ENCODE measurements around the gene ZNF740. TPM values are rescaled to one million over a fixed set of nuclear protein-coding genes. Genes with fewer than 3 reads are reported as not detected.
A peak's percentile ranks its signal among the peaks of the same experiment; 100 is the strongest.

The ZNF740 gene
- total and polyA plus RNA-seq, 2 donors (not counting 1 experiment from before 2014, with no cell fraction given) = 35.9 to 117 TPM

DNA sequence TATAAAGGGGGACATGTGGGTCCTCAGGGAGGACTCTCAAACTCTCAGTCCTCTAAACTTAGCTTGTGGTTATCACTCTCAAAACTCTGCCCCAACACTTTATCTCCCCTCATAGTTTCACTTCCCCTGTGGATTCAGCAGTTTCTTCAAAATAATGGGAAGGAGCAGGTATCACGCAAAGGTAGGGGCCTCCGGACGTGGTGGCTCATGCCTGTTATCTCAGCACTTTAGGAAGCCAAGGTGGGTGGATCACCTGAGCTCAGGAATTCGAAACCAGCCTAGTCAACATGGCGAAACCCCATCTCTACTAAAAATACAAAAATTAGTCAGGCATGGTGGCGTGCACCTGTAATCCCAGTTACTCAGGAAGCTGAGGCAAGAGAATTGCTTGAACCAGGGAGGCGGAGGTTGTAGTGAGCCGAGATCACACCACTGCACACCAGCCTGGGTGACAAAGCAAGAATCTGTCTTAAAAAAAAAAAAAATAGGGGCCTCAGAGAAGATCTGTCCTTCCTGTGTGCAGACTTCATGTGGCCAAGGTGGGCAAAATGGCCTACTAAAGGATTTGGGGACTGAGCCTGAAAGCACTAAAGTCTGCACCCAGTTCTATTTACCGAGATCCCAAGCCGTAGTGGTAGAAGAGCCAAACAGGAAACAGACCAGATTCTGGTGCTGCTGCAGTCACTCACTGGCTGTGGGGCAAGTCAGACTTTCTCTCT lies 20.1 kb downstream of the ZNF740 start:
- peaks cover 61% of the 10 kb centered on the region for H4K20me1 ChIP-seq (ENCODE audit: control insufficient read depth, insufficient read depth, low read length, poor library complexity, severe bottlenecking)
- peak; percentile 71 for DNase-seq
- peak overlapping the region in 3 of 5 experiments; percentile 17 to 54 (median 23) for H3K4me3 ChIP-seq (ENCODE audit: control extremely low read depth in 1 of 5, extremely low read depth in 1 of 5, insufficient read depth in 1 of 5, low read depth in 2 of 5, low read length in 4 of 5)
- H3K9me3 ChIP-seq (ENCODE audit: control extremely low read depth in 1 of 3, control insufficient read depth in 2 of 3, insufficient read depth in 1 of 3, low read length in 2 of 3) = no peaks in the 10 kb centered on the region
- Mint-ChIP-seq H3K27ac (peak overlapping the region; percentile 80), H3K27me3 (no peaks in the 10 kb centered on the region), H3K9me3 (ENCODE audit: insufficient read depth) (no peaks in the 10 kb centered on the region), H3K4me3 (peak overlapping the region; percentile 70), H3K4me1 (peaks cover 68% of the 10 kb centered on the region)
- peaks cover 79 to 86% of the 10 kb centered on the region in 2 donors for H3K4me1 ChIP-seq (ENCODE audit: control insufficient read depth in 2 of 2, insufficient read depth in 2 of 2, low read length in 2 of 2)
- ATAC-seq (ENCODE audit: low read depth) = peak; percentile 59
- intact Hi-C loops (cut with micrococcal nuclease) = loop anchor here (1.0 kb wide), 1 partner anchor 9 kb away; no protein-coding TSS in a partner anchor
- H3K9ac ChIP-seq (ENCODE audit: low read length) = peak overlapping the region; percentile 43
- H3K36me3 ChIP-seq (replicated peaks in 1 of 2; ENCODE audit: control extremely low read depth in 1 of 2, control insufficient read depth in 1 of 2, extremely low read depth in 1 of 2, insufficient read depth in 2 of 2, low read length in 1 of 2) = peaks cover 4 to 45% of the 10 kb centered on the region in 2 experiments
- 4% methylated on average over 7 of the region's 10 CpGs for WGBS (ENCODE audit: insufficient coverage)
- H3K79me2 ChIP-seq (ENCODE audit: control insufficient read depth, insufficient read depth, low read length) = peaks cover 60% of the 10 kb centered on the region
- peak overlapping the region; percentile 73 for H3K4me2 ChIP-seq (replicated peaks; ENCODE audit: low read depth, low read length, poor library complexity, severe bottlenecking)
- H3K27ac ChIP-seq (ENCODE audit: low read length in 2 of 2) = peak overlapping the region; percentile 39 to 58
- no peak for TF ChIP-seq CTCF (IDR thresholded peaks at IDR 0.05)
- no peaks in the 10 kb centered on the region for H3K27me3 ChIP-seq (replicated peaks in 1 of 4; ENCODE audit: control extremely low read depth in 1 of 4, control insufficient read depth in 3 of 4, insufficient read depth in 4 of 4, low read length in 3 of 4)
- H2AFZ ChIP-seq (ENCODE audit: insufficient read depth, low read depth, low read length, poor library complexity, severe bottlenecking) = no peak overlapping the region
- ChIA-PET POLR2A (interaction anchor here (0.8 to 2.5 kb wide), 9 partner anchors 9 to 120 kb away, joined by 3 to 8 read pairs (median 4); partner anchors contain the start of genes CSAD, PFDN5 and ZNF740), CTCF (interaction anchor here (0.5 to 15.7 kb wide), 11 partner anchors 12 to 135 kb away, joined by 3 to 201 read pairs (median 4); partner anchors contain the start of genes AAAS, CSAD, ITGB7 and ZNF740)

GRCh38 chr12:53201177-53201541 lies 20.6 kb downstream of the ZNF740 start:
- peaks cover 84 to 91% of the 10 kb centered on the region in 2 donors for H3K4me1 ChIP-seq (ENCODE audit: control insufficient read depth in 2 of 2, insufficient read depth in 2 of 2, low read length in 2 of 2)
- Mint-ChIP-seq H3K27me3 (no peaks in the 10 kb centered on the region), H3K4me1 (peaks cover 73% of the 10 kb centered on the region), H3K27ac (peak overlapping the region; percentile 80), H3K4me3 (peak overlapping the region; percentile 70), H3K9me3 (ENCODE audit: insufficient read depth) (no peaks in the 10 kb centered on the region)
- H3K27me3 ChIP-seq (replicated peaks in 1 of 4; ENCODE audit: control extremely low read depth in 1 of 4, control insufficient read depth in 3 of 4, insufficient read depth in 4 of 4, low read length in 3 of 4) = no peaks in the 10 kb centered on the region
- 33% methylated on average over 1 of the region's 1 CpG for WGBS (ENCODE audit: insufficient coverage)
- H3K36me3 ChIP-seq (replicated peaks in 1 of 2; ENCODE audit: control extremely low read depth in 1 of 2, control insufficient read depth in 1 of 2, extremely low read depth in 1 of 2, insufficient read depth in 2 of 2, low read length in 1 of 2) = peaks cover 4 to 40% of the 10 kb centered on the region in 2 experiments
- intact Hi-C loops (cut with micrococcal nuclease) = no loop called here
- no peaks in the 10 kb centered on the region for H3K9me3 ChIP-seq (ENCODE audit: control extremely low read depth in 1 of 3, control insufficient read depth in 2 of 3, insufficient read depth in 1 of 3, low read length in 2 of 3)
- DNase-seq = no peak
- peaks cover 62% of the 10 kb centered on the region for H3K79me2 ChIP-seq (ENCODE audit: control insufficient read depth, insufficient read depth, low read length)
- ChIA-PET CTCF (interaction anchor here (1.0 to 15.7 kb wide), 7 partner anchors 8 to 120 kb away, joined by 3 to 201 read pairs (median 4); partner anchors contain the start of genes AAAS, CSAD, ITGB7 and ZNF740), POLR2A (interaction anchor here (0.9 to 2.5 kb wide), 4 partner anchors 10 to 21 kb away, joined by 3 to 7 read pairs (median 4); partner anchors contain the start of genes CSAD and ZNF740)
- no peak overlapping the region for H2AFZ ChIP-seq (ENCODE audit: insufficient read depth, low read depth, low read length, poor library complexity, severe bottlenecking)
- TF ChIP-seq CTCF (IDR thresholded peaks at IDR 0.05) = no peak
- TF ChIP-seq EZH2 (IDR thresholded peaks at IDR 0.05; ENCODE audit: borderline replicate concordance, insufficient read depth, low read depth, low read length, poor library complexity, severe bottlenecking) = no peak
- peak overlapping the region; percentile 39 to 58 for H3K27ac ChIP-seq (ENCODE audit: low read length in 2 of 2)
- no peak for ATAC-seq (ENCODE audit: low read depth)
- peak overlapping the region; percentile 43 for H3K9ac ChIP-seq (ENCODE audit: low read length)
- peak overlapping the region in 1 of 5 experiments; percentile 54 for H3K4me3 ChIP-seq (ENCODE audit: control extremely low read depth in 1 of 5, extremely low read depth in 1 of 5, insufficient read depth in 1 of 5, low read depth in 2 of 5, low read length in 4 of 5)
- H3K4me2 ChIP-seq (replicated peaks; ENCODE audit: low read depth, low read length, poor library complexity, severe bottlenecking) = peak overlapping the region; percentile 73
- peaks cover 61% of the 10 kb centered on the region for H4K20me1 ChIP-seq (ENCODE audit: control insufficient read depth, insufficient read depth, low read length, poor library complexity, severe bottlenecking)

Data from B cell (primary cell).